HG02759 (cell line): ENCODE measurements around the gene DCN.

Experiments
- ATAC-seq: cut with Tn5 transposase; IDR thresholded peaks from one replicate; pipeline ENCODE4 v1.9.1; 2021; ENCODE audit warnings: mild to moderate bottlenecking, moderate library complexity; ENCODE audit not compliant: unreplicated experiment

Gene DCN

DNA sequence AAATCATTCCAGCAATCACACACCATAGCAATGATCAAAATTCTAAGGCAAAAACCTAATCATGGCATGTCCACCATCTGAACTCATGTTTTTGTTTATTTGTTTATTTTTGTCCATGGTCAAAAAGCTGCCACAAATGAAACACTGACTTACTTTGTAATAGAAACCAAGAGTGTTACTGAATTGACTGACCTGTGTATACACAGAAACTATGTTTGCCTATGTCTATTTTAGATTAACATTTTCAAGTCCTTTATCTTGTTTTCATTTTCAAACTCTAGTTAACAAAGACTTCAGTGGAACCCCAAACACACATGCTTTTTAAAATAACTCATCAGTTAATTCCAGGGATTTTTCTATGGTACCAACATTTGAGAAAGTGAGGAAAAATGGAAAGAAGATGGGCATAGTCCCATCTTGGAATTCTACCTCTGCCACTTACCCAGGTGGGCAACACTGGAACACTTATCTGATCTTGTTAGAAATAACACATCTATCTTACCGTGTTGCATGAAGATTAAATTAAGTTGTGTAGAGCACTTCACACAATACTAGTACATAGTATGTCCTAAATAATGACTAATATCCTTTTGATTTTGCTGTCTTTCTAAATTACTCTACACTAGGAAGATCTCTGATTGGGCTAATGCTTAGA, 77.7 kb downstream of the DCN start:
- ATAC-seq = no peak

- ATAC-seq = no peak
Observed at GRCh38 chr12:91103624-91104023, 79.0 kb downstream of the DCN start.

GRCh38 chr12:91103101-91103500, 79.5 kb downstream of the DCN start:
- no peak for ATAC-seq

DNA sequence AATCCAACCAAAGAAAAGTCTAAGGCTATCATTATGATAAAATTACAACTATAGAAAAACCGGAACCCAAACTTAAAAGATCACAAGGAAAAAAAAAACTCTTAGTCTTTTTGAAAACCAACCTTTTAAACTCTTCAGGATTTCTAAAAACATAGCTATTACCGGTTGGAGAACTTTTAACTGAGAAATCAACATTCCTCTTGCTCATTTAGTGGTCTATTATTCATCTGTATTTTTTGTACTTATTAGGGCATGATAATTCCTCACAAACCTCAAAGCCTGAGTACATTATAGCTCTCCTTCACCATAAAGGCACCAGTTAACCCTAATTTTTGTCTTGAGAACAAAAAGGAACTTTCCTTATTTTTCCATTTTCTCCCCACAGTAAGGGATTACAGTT, 81.7 kb downstream of the DCN start:
- ATAC-seq = no peak

DNA sequence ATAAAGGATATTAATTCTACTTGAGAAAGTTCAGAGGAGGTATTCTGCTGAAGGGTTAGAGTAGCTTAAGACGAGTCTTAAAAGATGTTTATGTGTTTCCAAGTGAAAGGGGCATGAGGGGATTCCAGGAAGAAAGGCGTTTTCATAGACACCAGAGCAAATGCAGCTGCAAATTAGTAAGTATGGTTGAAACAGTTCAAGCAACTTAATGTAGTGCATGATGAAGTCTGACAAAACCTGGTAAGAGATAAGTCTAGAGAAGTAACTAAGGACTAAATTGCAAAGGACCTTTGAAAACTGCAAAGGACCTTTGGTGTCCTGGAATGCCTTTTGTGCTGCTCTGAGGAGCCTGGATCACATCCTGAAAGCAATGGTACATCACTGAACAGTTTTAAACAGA, 82.8 kb downstream of the DCN start:
- ATAC-seq = no peak

- ATAC-seq = no peak
Observed at GRCh38 chr12:91099341-91099740, 83.3 kb downstream of the DCN start.

DNA sequence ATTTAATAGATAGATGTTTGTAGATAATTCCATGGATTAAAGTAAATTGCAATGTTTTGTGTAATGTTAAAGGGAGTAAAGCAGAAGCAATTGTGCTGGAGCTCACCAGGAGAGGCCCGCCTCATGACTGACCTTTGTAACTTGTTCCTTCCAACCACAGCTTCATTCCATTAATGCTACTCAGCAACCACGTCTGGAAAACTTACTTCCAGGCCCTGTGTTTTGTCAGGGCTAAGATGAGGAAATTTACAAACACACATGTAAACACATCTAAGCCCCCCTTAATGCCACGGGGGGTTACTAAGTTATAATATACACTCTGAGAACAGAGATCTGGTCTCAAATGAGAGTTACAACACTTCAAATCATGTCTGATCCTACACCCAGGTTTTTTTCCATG, 83.7 kb downstream of the DCN start:
- ATAC-seq = no peak

DNA sequence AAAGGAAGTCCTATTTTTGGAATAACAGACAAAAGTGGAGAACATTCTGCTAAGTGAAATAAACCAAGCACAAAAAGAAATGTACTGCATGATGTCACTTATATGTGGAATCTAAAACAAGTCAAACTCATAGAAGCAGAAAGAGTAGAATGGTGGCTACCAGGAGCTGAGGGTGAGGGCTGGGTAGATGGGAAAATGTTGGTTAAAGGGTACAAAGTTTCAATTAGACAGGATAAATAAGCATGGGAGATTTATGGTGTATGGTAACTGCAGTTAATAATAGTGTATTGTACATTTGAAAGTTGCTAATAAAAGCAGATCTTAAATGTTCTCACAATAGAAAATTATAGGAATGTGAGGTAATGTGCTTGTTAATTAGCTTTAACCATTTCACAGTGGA, 84.2 kb downstream of the DCN start:
- no peak for ATAC-seq

DNA sequence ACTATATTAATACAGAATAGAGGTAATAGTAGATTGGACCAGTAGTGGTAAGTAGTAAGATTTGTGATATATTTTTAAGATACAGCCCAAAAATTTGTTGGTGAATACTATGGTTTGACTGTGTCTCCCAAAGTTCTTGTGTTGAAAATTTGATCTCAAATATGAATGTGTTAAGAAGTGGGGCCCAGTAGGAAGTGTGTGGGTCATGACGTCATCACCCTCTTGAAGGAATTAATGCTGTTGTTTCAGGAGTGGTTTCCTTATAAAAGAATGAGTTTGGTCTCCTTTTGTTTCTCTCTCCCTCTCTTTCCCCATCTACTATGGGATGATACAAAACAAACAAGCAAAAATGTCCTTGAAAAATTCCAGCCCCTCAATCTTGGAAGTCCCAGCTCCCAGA, 87.7 kb downstream of the DCN start:
- ATAC-seq = no peak

- ATAC-seq = no peak
Observed at GRCh38 chr12:91094032-91094662, 88.5 kb downstream of the DCN start.

DNA sequence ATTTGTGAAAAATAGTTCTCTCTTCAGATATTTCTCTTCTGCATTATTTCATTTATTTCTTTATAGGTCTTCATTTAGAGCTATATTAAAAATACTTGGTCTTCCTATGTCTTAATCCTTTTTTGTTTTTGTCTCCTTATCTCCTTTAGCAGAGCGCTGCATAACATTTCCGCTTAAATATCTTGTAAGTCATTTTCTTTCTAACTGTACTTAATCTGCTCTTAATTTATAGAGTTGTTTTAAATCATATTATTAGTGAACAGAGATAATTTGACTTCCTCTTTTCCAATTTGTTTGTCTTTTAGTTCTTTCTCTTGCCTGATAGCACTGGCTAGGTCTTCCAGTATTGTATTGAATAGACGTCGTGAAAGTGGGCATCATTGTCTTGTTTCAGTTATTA, 89.3 kb downstream of the DCN start:
- ATAC-seq = no peak

- no peak for ATAC-seq
Observed at GRCh38 chr12:91091916-91092715, 90.5 kb downstream of the DCN start.
